Measurements from ENCODE around the gene CD46. TPM values are rescaled to one million over a fixed set of nuclear protein-coding genes. Genes with fewer than 3 reads are reported as not detected.
"Not testable (repeated sequence)": the region's sequence is repeated elsewhere in the genome, so short reads cannot be mapped to it uniquely, and the experiment has no call there.

Gene CD46
- total and polyA plus RNA-seq, 3 experiments from 2014 or later, result 86.1 to 165 (median 102) TPM

GRCh38 chr1:207766569-207766968, 14.7 kb downstream of the CD46 start:
- H3K4me3 Mint-ChIP-seq, result no peak overlapping the region
- CTCF ChIA-PET, result no interaction called here
- no peak for DNase-seq
- Histone ChIP-seq H3K27ac (ENCODE audit: low read depth, low read length) (no peak overlapping the region), H3K4me1 (ENCODE audit: insufficient read depth, low read length) (no peaks in the 10 kb centered on the region), H3K27me3 (ENCODE audit: insufficient read depth, low read length, poor library complexity, severe bottlenecking) (no peaks in the 10 kb centered on the region), H3K9me3 (ENCODE audit: low read length) (no peaks in the 10 kb centered on the region), H3K36me3 (ENCODE audit: insufficient read depth, low read length) (peaks cover 28% of the 10 kb centered on the region), H3K4me3 (ENCODE audit: low read length) (no peak overlapping the region)
- no peaks in the 10 kb centered on the region for H3K27me3 Mint-ChIP-seq
- POLR2A ChIA-PET, result no interaction called here
- H3K36me3 Mint-ChIP-seq, result peaks cover 25 to 85% (median 37%) of the 10 kb centered on the region in 3 donors
- H3K4me1 Mint-ChIP-seq, result peaks cover 4 to 23% (median 14%) of the 10 kb centered on the region in 3 donors
- H3K9me3 Mint-ChIP-seq, result peaks cover 2 to 6% (median 5%) of the 10 kb centered on the region in 5 donors
- H3K27ac Mint-ChIP-seq, result peak overlapping the region in 1 of 8 donors; percentile 5

GRCh38 chr1:207770514-207770913, 18.7 kb downstream of the CD46 start:
- H3K27ac ChIP-seq (ENCODE audit: low read depth, low read length); H3K27me3 ChIP-seq (ENCODE audit: insufficient read depth, low read length, poor library complexity, severe bottlenecking); H3K4me3 ChIP-seq (ENCODE audit: low read length); H3K36me3 ChIP-seq (ENCODE audit: insufficient read depth, low read length); DNase-seq; H3K27me3 Mint-ChIP-seq; H3K9me3 ChIP-seq (ENCODE audit: low read length); H3K4me3 Mint-ChIP-seq; CTCF ChIA-PET; POLR2A ChIA-PET; H3K4me1 ChIP-seq (ENCODE audit: insufficient read depth, low read length); H3K27ac Mint-ChIP-seq: not testable (repeated sequence)
- Mint-ChIP-seq H3K9me3 (peaks cover 2 to 10% (median 5%) of the 10 kb centered on the region in 5 donors), H3K36me3 (peaks cover 31 to 88% (median 45%) of the 10 kb centered on the region in 3 donors), H3K4me1 (peaks cover 32 to 55% (median 50%) of the 10 kb centered on the region in 3 donors)

- H3K9me3 ChIP-seq (ENCODE audit: low read length); POLR2A ChIA-PET; H3K4me3 ChIP-seq (ENCODE audit: low read length); H3K36me3 ChIP-seq (ENCODE audit: insufficient read depth, low read length); H3K4me1 ChIP-seq (ENCODE audit: insufficient read depth, low read length); DNase-seq; H3K4me3 Mint-ChIP-seq; H3K27me3 Mint-ChIP-seq; H3K27ac ChIP-seq (ENCODE audit: low read depth, low read length); H3K9me3 Mint-ChIP-seq; H3K27me3 ChIP-seq (ENCODE audit: insufficient read depth, low read length, poor library complexity, severe bottlenecking); H3K27ac Mint-ChIP-seq: not testable (repeated sequence)
- CTCF ChIA-PET, result interaction anchor here (1.1 kb wide), 1 partner anchor 21 kb away, joined by 3 read pairs; no protein-coding TSS in a partner anchor
- peaks cover 35 to 87% (median 52%) of the 10 kb centered on the region in 3 donors for H3K36me3 Mint-ChIP-seq
- H3K4me1 Mint-ChIP-seq, result peaks cover 50 to 76% (median 68%) of the 10 kb centered on the region in 3 donors
Observed at GRCh38 chr1:207776045-207776444, 24.2 kb downstream of the CD46 start.

- CTCF ChIA-PET, result interaction anchor here (1.1 kb wide), 1 partner anchor 20 kb away, joined by 3 read pairs; no protein-coding TSS in a partner anchor
- DNase-seq; H3K4me3 ChIP-seq (ENCODE audit: low read length); H3K9me3 ChIP-seq (ENCODE audit: low read length); H3K27ac Mint-ChIP-seq; H3K27ac ChIP-seq (ENCODE audit: low read depth, low read length); H3K27me3 Mint-ChIP-seq; POLR2A ChIA-PET; H3K4me3 Mint-ChIP-seq; H3K9me3 Mint-ChIP-seq; H3K27me3 ChIP-seq (ENCODE audit: insufficient read depth, low read length, poor library complexity, severe bottlenecking); H3K4me1 ChIP-seq (ENCODE audit: insufficient read depth, low read length); H3K36me3 ChIP-seq (ENCODE audit: insufficient read depth, low read length): not testable (repeated sequence)
- Mint-ChIP-seq H3K36me3 (peaks cover 22 to 83% (median 44%) of the 10 kb centered on the region in 3 donors), H3K4me1 (peaks cover 47 to 70% (median 62%) of the 10 kb centered on the region in 3 donors)
Observed at GRCh38 chr1:207777412-207777811, 25.6 kb downstream of the CD46 start.

GRCh38 chr1:207779008-207779407, 27.2 kb downstream of the CD46 start:
- Mint-ChIP-seq H3K27ac (peak overlapping the region in 4 of 8 donors; percentile 3 to 44 (median 22)), H3K9me3 (no peaks in the 10 kb centered on the region), H3K4me3 (no peak overlapping the region), H3K36me3 (peaks cover 20 to 76% (median 34%) of the 10 kb centered on the region in 3 donors), H3K27me3 (no peaks in the 10 kb centered on the region), H3K4me1 (peaks cover 36 to 54% (median 46%) of the 10 kb centered on the region in 3 donors)
- peaks cover 4% of the 10 kb centered on the region for H3K36me3 ChIP-seq (ENCODE audit: insufficient read depth, low read length)
- DNase-seq, result no peak
- POLR2A ChIA-PET, result no interaction called here
- CTCF ChIA-PET, result no interaction called here
- H3K9me3 ChIP-seq (ENCODE audit: low read length), result no peaks in the 10 kb centered on the region
- H3K4me1 ChIP-seq (ENCODE audit: insufficient read depth, low read length), result no peaks in the 10 kb centered on the region
- no peaks in the 10 kb centered on the region for H3K27me3 ChIP-seq (ENCODE audit: insufficient read depth, low read length, poor library complexity, severe bottlenecking)
- no peak overlapping the region for H3K27ac ChIP-seq (ENCODE audit: low read depth, low read length)
- H3K4me3 ChIP-seq (ENCODE audit: low read length), result no peak overlapping the region

- peaks cover 9% of the 10 kb centered on the region for H3K36me3 ChIP-seq (ENCODE audit: insufficient read depth, low read length)
- DNase-seq, result no peak
- peaks cover 20 to 73% (median 34%) of the 10 kb centered on the region in 3 donors for H3K36me3 Mint-ChIP-seq
- H3K27ac Mint-ChIP-seq, result no peak overlapping the region
- POLR2A ChIA-PET, result no interaction called here
- H3K4me3 Mint-ChIP-seq, result no peak overlapping the region
- CTCF ChIA-PET, result no interaction called here
- H3K27me3 ChIP-seq (ENCODE audit: insufficient read depth, low read length, poor library complexity, severe bottlenecking), result no peaks in the 10 kb centered on the region
- H3K27me3 Mint-ChIP-seq, result no peaks in the 10 kb centered on the region
- H3K27ac ChIP-seq (ENCODE audit: low read depth, low read length), result no peak overlapping the region
- H3K4me3 ChIP-seq (ENCODE audit: low read length), result no peak overlapping the region
- H3K9me3 Mint-ChIP-seq, result no peaks in the 10 kb centered on the region
- no peaks in the 10 kb centered on the region for H3K4me1 ChIP-seq (ENCODE audit: insufficient read depth, low read length)
- H3K4me1 Mint-ChIP-seq, result peaks cover 25 to 39% (median 34%) of the 10 kb centered on the region in 3 donors
- no peaks in the 10 kb centered on the region for H3K9me3 ChIP-seq (ENCODE audit: low read length)
Observed at GRCh38 chr1:207781312-207781711, 29.5 kb downstream of the CD46 start.

GRCh38 chr1:207787776-207788175, 35.9 kb downstream of the CD46 start:
- no peaks in the 10 kb centered on the region for H3K9me3 Mint-ChIP-seq
- ChIA-PET CTCF (interaction anchor here (2.7 kb wide), 1 partner anchor 9 kb away, joined by 16 read pairs; no protein-coding TSS in a partner anchor), POLR2A (interaction anchor here (0.5 kb wide), 1 partner anchor 1201 kb away, joined by 5 read pairs; no protein-coding TSS in a partner anchor)
- Histone ChIP-seq H3K4me3 (ENCODE audit: low read length) (no peak overlapping the region), H3K27me3 (ENCODE audit: insufficient read depth, low read length, poor library complexity, severe bottlenecking) (no peaks in the 10 kb centered on the region), H3K27ac (ENCODE audit: low read depth, low read length) (no peak overlapping the region), H3K4me1 (ENCODE audit: insufficient read depth, low read length) (no peaks in the 10 kb centered on the region), H3K36me3 (ENCODE audit: insufficient read depth, low read length) (peaks cover 18% of the 10 kb centered on the region), H3K9me3 (ENCODE audit: low read length) (no peaks in the 10 kb centered on the region)
- H3K4me1 Mint-ChIP-seq, result no peaks in the 10 kb centered on the region
- H3K36me3 Mint-ChIP-seq, result peaks cover 4 to 69% (median 13%) of the 10 kb centered on the region in 3 donors
- DNase-seq, result no peak
- no peak overlapping the region for H3K27ac Mint-ChIP-seq
- no peak overlapping the region for H3K4me3 Mint-ChIP-seq
- H3K27me3 Mint-ChIP-seq, result no peaks in the 10 kb centered on the region

- H3K27me3 ChIP-seq (ENCODE audit: insufficient read depth, low read length, poor library complexity, severe bottlenecking), result no peaks in the 10 kb centered on the region
- peaks cover 18% of the 10 kb centered on the region for H3K36me3 ChIP-seq (ENCODE audit: insufficient read depth, low read length)
- H3K4me3 ChIP-seq (ENCODE audit: low read length), result no peak overlapping the region
- Mint-ChIP-seq H3K4me1 (no peaks in the 10 kb centered on the region), H3K27ac (no peak overlapping the region), H3K4me3 (no peak overlapping the region), H3K9me3 (no peaks in the 10 kb centered on the region), H3K36me3 (peaks cover 4 to 68% (median 10%) of the 10 kb centered on the region in 3 donors), H3K27me3 (no peaks in the 10 kb centered on the region)
- CTCF ChIA-PET, result interaction anchor here (0.9 kb wide), 1 partner anchor 35 kb away, joined by 3 read pairs; no protein-coding TSS in a partner anchor
- POLR2A ChIA-PET, result no interaction called here
- no peaks in the 10 kb centered on the region for H3K9me3 ChIP-seq (ENCODE audit: low read length)
- DNase-seq, result no peak
- H3K4me1 ChIP-seq (ENCODE audit: insufficient read depth, low read length), result no peaks in the 10 kb centered on the region
- no peak overlapping the region for H3K27ac ChIP-seq (ENCODE audit: low read depth, low read length)
Observed at GRCh38 chr1:207789386-207789785, 37.5 kb downstream of the CD46 start.

Data from CD8-positive, alpha-beta memory T cell (primary cell).